CD14-positive monocyte (primary cell): ENCODE results near the gene GRK5. TPM values are rescaled to one million over a fixed set of nuclear protein-coding genes. Genes with fewer than 3 reads are reported as not detected.

ENCODE experiments used
- DNase-seq, 3 donors: peaks; one replicate each; pipeline ENCODE4 v3.0.0-alpha.2; 2011 to 2022
- H2AFZ ChIP-seq: 2 replicates; pipeline ENCODE4 v1.6.0; 2012; ENCODE audit warnings: mild to moderate bottlenecking, low read depth, low read length, inconsistent platforms; ENCODE audit not compliant: insufficient read depth, poor library complexity, severe bottlenecking
- H3K27ac ChIP-seq, 2 donors: 1 replicate in 1 of 2; 2 replicates in 1 of 2; pipeline ENCODE4 v1.5.1; 2012 to 2013; ENCODE audit warnings: low read length in 2 of 2, control low read depth in 1 of 2, inconsistent platforms in 1 of 2, low read depth in 1 of 2, mild to moderate bottlenecking in 1 of 2
- H3K27me3 ChIP-seq, 2 donors: one replicate each; pipeline versions ENCODE4 v1.6.0 to v1.6.1; 2011 to 2013; ENCODE audit warnings: low read length in 2 of 2; ENCODE audit not compliant: control insufficient read depth in 2 of 2, insufficient read depth in 2 of 2
- H3K36me3 ChIP-seq, 2 donors: replicated peaks in 1 of 2; 1 replicate in 1 of 2; 2 replicates in 1 of 2; pipeline versions ENCODE4 v1.5.1 to v1.6.1; 2012 to 2013; ENCODE audit warnings: low read length in 2 of 2, control low read depth in 1 of 2, inconsistent platforms in 1 of 2, mild to moderate bottlenecking in 1 of 2; ENCODE audit not compliant: insufficient read depth in 2 of 2, control insufficient read depth in 1 of 2
- H3K4me1 ChIP-seq, 2 donors: 1 replicate in 1 of 2; 2 replicates in 1 of 2; pipeline versions ENCODE4 v1.5.1 to v1.6.1; 2012 to 2013; ENCODE audit warnings: low read length in 2 of 2, control low read depth in 1 of 2, inconsistent platforms in 1 of 2, mild to moderate bottlenecking in 1 of 2, moderate library complexity in 1 of 2; ENCODE audit not compliant: insufficient read depth in 2 of 2, control insufficient read depth in 1 of 2
- H3K4me2 ChIP-seq: replicated peaks from 2 replicates; pipeline ENCODE3; 2012; ENCODE audit warnings: low read length, moderate library complexity, mild to moderate bottlenecking; ENCODE audit not compliant: poor library complexity, severe bottlenecking; ENCODE audit errors: extremely low read depth
- H3K4me3 ChIP-seq, 3 experiments: fragments of 200-600 bp in 1 of 3; sonication (generic) in 1 of 3; replicated peaks in 1 of 3; 1 replicate in 2 of 3; 2 replicates in 1 of 3; pipeline ENCODE4 v1.5.1; 2011 to 2013; ENCODE audit warnings: low read length in 3 of 3, mild to moderate bottlenecking in 3 of 3, control low read depth in 2 of 3, low read depth in 2 of 3, inconsistent platforms in 1 of 3, moderate library complexity in 1 of 3
- H3K79me2 ChIP-seq: 2 replicates; pipeline ENCODE4 v1.6.0; 2012; ENCODE audit warnings: mild to moderate bottlenecking, control low read depth, inconsistent platforms, low read length, moderate library complexity; ENCODE audit not compliant: insufficient read depth
- H3K9ac ChIP-seq: 2 replicates; pipeline ENCODE4 v1.6.0; 2017; ENCODE audit warnings: low read length, mild to moderate bottlenecking; ENCODE audit not compliant: insufficient read depth, poor library complexity, severe bottlenecking
- H3K9me3 ChIP-seq, 2 donors: replicated peaks in 1 of 2; 1 replicate in 1 of 2; 2 replicates in 1 of 2; pipeline versions ENCODE4 v1.5.1 to v1.6.1; 2012 to 2013; ENCODE audit warnings: low read length in 2 of 2, control low read depth in 1 of 2; ENCODE audit not compliant: control insufficient read depth in 1 of 2, insufficient read depth in 1 of 2
- H4K20me1 ChIP-seq: 2 replicates; pipeline ENCODE4 v1.6.0; 2012; ENCODE audit warnings: mild to moderate bottlenecking, low read length, control low read depth, moderate library complexity; ENCODE audit not compliant: insufficient read depth
- H3K27ac Mint-ChIP-seq, 7 donors: one replicate each; pipeline ENCODE4 v1.8.0; 2020; ENCODE audit warnings: mild to moderate bottlenecking in 7 of 7, mixed read lengths in 7 of 7, moderate library complexity in 6 of 7, inconsistent platforms in 2 of 7
- H3K27me3 Mint-ChIP-seq, 3 donors: one replicate each; pipeline ENCODE4 v1.8.0; 2021 to 2022; ENCODE audit warnings: low read depth in 3 of 3, mild to moderate bottlenecking in 3 of 3, mixed read lengths in 3 of 3, moderate library complexity in 3 of 3, inconsistent platforms in 1 of 3
- H3K36me3 Mint-ChIP-seq, 2 donors: one replicate each; pipeline ENCODE4 v1.8.0; 2020; ENCODE audit warnings: mixed read lengths in 2 of 2, inconsistent platforms in 1 of 2, mild to moderate bottlenecking in 1 of 2
- H3K4me1 Mint-ChIP-seq: one replicate; pipeline ENCODE4 v1.8.0; 2020; ENCODE audit warnings: mild to moderate bottlenecking, mixed read lengths
- H3K4me3 Mint-ChIP-seq, 2 donors: one replicate each; pipeline ENCODE4 v1.8.0; 2020; ENCODE audit warnings: mild to moderate bottlenecking in 2 of 2, mixed read lengths in 2 of 2, moderate library complexity in 1 of 2
- H3K9me3 Mint-ChIP-seq, 7 donors: one replicate each; pipeline ENCODE4 v1.8.0; 2020 to 2022; ENCODE audit warnings: mixed read lengths in 7 of 7, mild to moderate bottlenecking in 6 of 7, moderate library complexity in 6 of 7, inconsistent platforms in 2 of 7
- whole genome bisulfite sequencing: methylation state at CpG from one replicate; pipeline ENCODE4 v1.1.5; 2013; ENCODE audit warnings: missing lambda C conversion rate; ENCODE audit not compliant: insufficient coverage; 5-methylcytosine and 5-hydroxymethylcytosine counted together
- intact Hi-C, 2 donors: fragments of 100-400 bp; cut with micrococcal nuclease; formaldehyde crosslinking; loops; one replicate each; pipeline versions ENCODE4 v1.15.0 to v1.15.1; 2023
- polyA plus RNA-seq, 3 donors: library from polyadenylated mRNA; depleted of rRNA in 1 of 3; unstranded in 2 of 3; stranded (reverse) in 1 of 3; fragments of 300-500 nt in 2 of 3; fragments of >200 nt in 1 of 3; fragmentation: Illumina TruSeq in 2 of 3; gene quantifications; 1 replicate in 2 of 3; 2 replicates in 1 of 3; pipeline ENCODE4 v1.2.3, GENCODE V29; 2012 to 2021
- TF ChIP-seq, protein P1 (sequence below): fragments of 200-600 bp; IDR thresholded peaks from one replicate; pipeline ENCODE4 v1.8.0; 2022; ENCODE audit warnings: antibody characterized with exemption, mild to moderate bottlenecking

Gene GRK5
- polyA plus RNA-seq, 3 donors: 1.2 to 6.5 (median 2.8) TPM

DNA sequence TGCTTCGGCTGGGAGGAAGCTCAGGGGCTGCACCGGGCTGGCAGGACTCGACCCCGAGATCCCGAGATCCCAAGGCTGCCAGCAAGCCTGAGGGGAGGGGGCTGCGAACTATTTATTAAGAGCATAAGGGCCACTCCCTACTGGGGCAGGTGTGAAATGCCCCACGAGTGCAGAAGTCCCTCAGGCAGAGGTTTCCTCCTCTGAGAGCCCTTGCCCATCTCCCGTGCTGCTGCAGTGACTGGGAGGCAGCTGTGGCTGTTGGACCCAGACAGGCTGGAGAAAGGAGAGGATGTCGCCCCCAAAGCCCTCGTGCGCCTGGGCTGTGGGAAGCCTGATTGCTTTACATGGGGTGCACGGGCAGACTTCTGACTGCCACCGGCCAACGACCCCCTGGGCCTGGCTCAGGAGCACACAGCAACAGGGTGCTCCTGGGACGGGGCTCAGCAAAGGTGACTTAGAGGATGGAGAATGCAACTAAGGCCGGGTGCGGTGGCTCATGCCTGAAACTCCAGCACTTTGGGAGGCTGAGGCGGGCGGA, 295.3 kb downstream of the GRK5 start:
- no peak for DNase-seq
- Histone ChIP-seq H3K27ac (no peak overlapping the region), H2AFZ (no peak overlapping the region), H3K9ac (no peak overlapping the region), H3K4me1 (no peaks in the 10 kb centered on the region), H4K20me1 (peaks cover 2% of the 10 kb centered on the region), H3K79me2 (no peaks in the 10 kb centered on the region), H3K27me3 (no peaks in the 10 kb centered on the region), H3K9me3 (no peaks in the 10 kb centered on the region), H3K4me2 (no peak overlapping the region), H3K4me3 (no peak overlapping the region), H3K36me3 (peaks cover 27 to 68% of the 10 kb centered on the region in 2 donors)
- H3K4me1 Mint-ChIP-seq: no peaks in the 10 kb centered on the region
- WGBS: 42% methylated on average over 12 of the region's 19 CpGs
- peak overlapping the region in 1 of 7 donors; percentile 18 for H3K27ac Mint-ChIP-seq
- H3K27me3 Mint-ChIP-seq: no peaks in the 10 kb centered on the region
- H3K36me3 Mint-ChIP-seq: peaks cover 56 to 74% of the 10 kb centered on the region in 2 donors
- no peak overlapping the region for H3K4me3 Mint-ChIP-seq
- intact Hi-C loops: no loop called here
- TF ChIP-seq, protein P1, sequence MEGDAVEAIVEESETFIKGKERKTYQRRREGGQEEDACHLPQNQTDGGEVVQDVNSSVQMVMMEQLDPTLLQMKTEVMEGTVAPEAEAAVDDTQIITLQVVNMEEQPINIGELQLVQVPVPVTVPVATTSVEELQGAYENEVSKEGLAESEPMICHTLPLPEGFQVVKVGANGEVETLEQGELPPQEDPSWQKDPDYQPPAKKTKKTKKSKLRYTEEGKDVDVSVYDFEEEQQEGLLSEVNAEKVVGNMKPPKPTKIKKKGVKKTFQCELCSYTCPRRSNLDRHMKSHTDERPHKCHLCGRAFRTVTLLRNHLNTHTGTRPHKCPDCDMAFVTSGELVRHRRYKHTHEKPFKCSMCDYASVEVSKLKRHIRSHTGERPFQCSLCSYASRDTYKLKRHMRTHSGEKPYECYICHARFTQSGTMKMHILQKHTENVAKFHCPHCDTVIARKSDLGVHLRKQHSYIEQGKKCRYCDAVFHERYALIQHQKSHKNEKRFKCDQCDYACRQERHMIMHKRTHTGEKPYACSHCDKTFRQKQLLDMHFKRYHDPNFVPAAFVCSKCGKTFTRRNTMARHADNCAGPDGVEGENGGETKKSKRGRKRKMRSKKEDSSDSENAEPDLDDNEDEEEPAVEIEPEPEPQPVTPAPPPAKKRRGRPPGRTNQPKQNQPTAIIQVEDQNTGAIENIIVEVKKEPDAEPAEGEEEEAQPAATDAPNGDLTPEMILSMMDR: no peak
- H3K9me3 Mint-ChIP-seq: peaks cover 0 to 1% (median 0%) of the 10 kb centered on the region in 7 donors

DNA sequence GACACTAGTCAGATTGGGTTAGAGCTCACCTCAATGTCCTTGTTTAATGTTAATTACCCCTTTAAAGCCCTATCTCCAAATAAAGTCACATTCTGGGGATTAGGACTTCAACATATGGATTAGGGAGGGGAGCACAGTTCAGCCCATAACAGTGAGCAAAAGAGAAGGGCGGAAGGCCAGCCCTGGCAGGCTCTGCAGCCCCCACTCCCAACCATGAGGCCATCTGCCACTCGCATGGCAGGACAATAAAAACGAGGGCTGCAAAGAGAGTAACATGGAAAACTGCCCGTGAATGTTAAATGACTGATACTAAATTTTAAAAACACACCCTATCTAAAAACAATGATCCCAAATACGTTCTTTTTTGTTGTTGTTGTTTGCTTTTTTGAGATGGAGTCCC, 296.4 kb downstream of the GRK5 start:
- Mint-ChIP-seq H3K9me3 (peaks cover 0 to 1% (median 0%) of the 10 kb centered on the region in 7 donors), H3K27ac (peak overlapping the region in 1 of 7 donors; percentile 55), H3K27me3 (no peaks in the 10 kb centered on the region), H3K36me3 (peaks cover 58 to 76% of the 10 kb centered on the region in 2 donors), H3K4me3 (no peak overlapping the region), H3K4me1 (no peaks in the 10 kb centered on the region)
- Histone ChIP-seq H3K4me3 (no peak overlapping the region), H3K4me1 (no peaks in the 10 kb centered on the region), H3K9ac (no peak overlapping the region), H2AFZ (no peak overlapping the region), H3K9me3 (no peaks in the 10 kb centered on the region), H3K36me3 (peaks cover 26 to 73% of the 10 kb centered on the region in 2 donors), H4K20me1 (peaks cover 2% of the 10 kb centered on the region), H3K79me2 (no peaks in the 10 kb centered on the region), H3K4me2 (no peak overlapping the region), H3K27ac (no peak overlapping the region), H3K27me3 (no peaks in the 10 kb centered on the region)
- TF ChIP-seq, protein P1: no peak
- intact Hi-C loops: no loop called here
- DNase-seq: no peak
- WGBS: 100% methylated on average over 1 of the region's 5 CpGs
